ENCODE results near the gene EPPIN.

Gene EPPIN

GRCh38 chr20:45564760-45565276 is 17.6 kb upstream of the EPPIN start:
- DNase-seq (ENCODE audit: low spot score): no peak
- no peak for TF ChIP-seq CTCF (IDR thresholded peaks at IDR 0.05; ENCODE audit: borderline replicate concordance, control extremely low read depth, extremely low read depth, insufficient read depth, missing control alignments)
- in situ Hi-C loops (cut with MboI; ENCODE audit: low sequenced_read_pairs, unreplicated experiment): no loop called here

DNA sequence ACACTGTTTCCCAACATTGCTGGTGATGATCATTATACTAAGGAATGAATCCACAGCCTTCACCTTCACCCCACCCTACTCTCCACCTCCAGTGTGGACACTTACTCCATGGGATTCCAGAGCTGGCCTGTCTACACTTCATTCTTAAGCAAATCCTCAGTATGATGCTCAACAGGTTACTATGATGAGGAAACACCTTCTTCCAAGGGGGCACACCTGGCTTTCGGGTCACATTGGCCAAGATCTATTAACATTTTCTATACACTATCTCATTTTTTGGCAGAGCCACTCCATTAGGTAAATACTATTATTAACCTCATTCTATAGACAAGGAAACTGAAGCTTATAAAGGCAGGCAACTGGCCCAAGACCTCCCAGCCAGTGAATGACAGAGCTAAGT is 8.0 kb upstream of the EPPIN start:
- no peak for TF ChIP-seq CTCF (IDR thresholded peaks at IDR 0.05; ENCODE audit: borderline replicate concordance, control extremely low read depth, extremely low read depth, insufficient read depth, missing control alignments)
- no peak for DNase-seq (ENCODE audit: low spot score)
- in situ Hi-C loops (cut with MboI; ENCODE audit: low sequenced_read_pairs, unreplicated experiment): no loop called here

DNA sequence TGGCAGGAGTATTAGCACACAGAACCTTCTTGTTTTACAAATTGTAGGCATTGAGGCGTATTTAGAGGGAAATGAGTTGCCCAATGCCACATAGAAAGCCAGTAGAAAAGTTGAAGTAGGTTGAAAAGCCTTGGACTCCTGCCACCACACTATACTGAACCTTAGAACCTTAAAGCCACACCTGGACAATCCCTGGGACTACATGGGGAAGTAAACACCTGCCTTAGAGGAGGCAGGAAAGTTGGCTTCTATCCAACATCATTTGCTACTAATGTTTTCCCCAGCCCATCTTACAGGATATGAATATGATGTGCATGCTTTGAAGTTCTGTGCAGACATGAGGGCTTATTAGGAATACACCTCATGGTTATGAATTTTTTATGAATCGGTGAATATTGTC is 5.3 kb upstream of the EPPIN start:
- TF ChIP-seq CTCF (IDR thresholded peaks at IDR 0.05; ENCODE audit: borderline replicate concordance, control extremely low read depth, extremely low read depth, insufficient read depth, missing control alignments): no peak
- in situ Hi-C loops (cut with MboI; ENCODE audit: low sequenced_read_pairs, unreplicated experiment): no loop called here
- DNase-seq (ENCODE audit: low spot score): no peak

GRCh38 chr20:45550765-45551164 is 3.6 kb upstream of the EPPIN start:
- DNase-seq (ENCODE audit: low spot score): no peak
- in situ Hi-C loops (cut with MboI; ENCODE audit: low sequenced_read_pairs, unreplicated experiment): no loop called here
- TF ChIP-seq CTCF (IDR thresholded peaks at IDR 0.05; ENCODE audit: borderline replicate concordance, control extremely low read depth, extremely low read depth, insufficient read depth, missing control alignments): no peak

DNA sequence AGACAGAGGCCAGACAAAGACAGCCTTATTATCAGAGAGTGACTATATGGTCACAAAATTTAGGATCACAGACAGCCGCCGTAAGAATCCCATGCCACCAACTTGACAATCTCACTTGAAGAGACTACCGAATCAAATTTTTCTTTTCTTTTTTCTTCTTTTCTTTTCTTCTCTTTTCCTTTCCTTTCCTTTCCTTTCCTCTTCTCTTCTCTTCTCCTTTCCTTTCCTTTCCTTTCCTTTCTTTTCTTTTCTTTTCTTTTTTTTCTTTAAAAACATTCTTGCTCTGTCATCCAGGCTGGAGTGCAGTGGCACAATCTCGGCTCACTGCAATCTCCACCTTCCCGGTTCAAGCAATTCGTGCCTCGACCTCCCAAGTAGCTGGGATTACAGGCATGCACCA is 1.2 kb upstream of the EPPIN start:
- in situ Hi-C loops (cut with MboI; ENCODE audit: low sequenced_read_pairs, unreplicated experiment): no loop called here
- no peak for DNase-seq (ENCODE audit: low spot score)
- TF ChIP-seq CTCF (IDR thresholded peaks at IDR 0.05; ENCODE audit: borderline replicate concordance, control extremely low read depth, extremely low read depth, insufficient read depth, missing control alignments): no peak

- TF ChIP-seq CTCF (IDR thresholded peaks at IDR 0.05; ENCODE audit: borderline replicate concordance, control extremely low read depth, extremely low read depth, insufficient read depth, missing control alignments): no peak
- peak; percentile 10 for DNase-seq (ENCODE audit: low spot score)
- in situ Hi-C loops (cut with MboI; ENCODE audit: low sequenced_read_pairs, unreplicated experiment): no loop called here
Measured at GRCh38 chr20:45545754-45546453, 1.3 kb downstream of the EPPIN start.
